ENCODE measurements around the gene RFX6. TPM values are rescaled to one million over a fixed set of nuclear protein-coding genes. Genes with fewer than 3 reads are reported as not detected.

The RFX6 gene
- total RNA-seq, 1 experiment from 2014 or later = 1.3 TPM

DNA sequence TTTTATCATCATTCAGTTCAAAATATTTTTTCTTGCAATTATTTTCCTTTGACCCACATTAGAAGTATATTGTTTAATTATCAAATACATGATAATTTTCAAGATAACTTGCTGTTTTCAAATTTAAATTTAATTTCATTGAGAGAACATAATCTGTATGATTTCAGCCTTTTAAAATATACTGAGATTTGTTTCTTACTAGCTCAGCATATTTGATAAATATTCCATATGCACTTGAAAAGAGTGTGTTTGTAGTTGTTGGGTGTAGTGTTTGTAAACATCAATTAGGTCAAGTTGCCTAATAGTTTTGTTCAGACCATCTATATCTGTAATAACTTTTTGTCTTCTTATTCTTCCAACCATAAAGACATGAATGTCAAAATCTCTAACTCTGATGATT lies 19.0 kb upstream of the RFX6 start:
- Histone ChIP-seq H3K27me3 (replicated peaks; ENCODE audit: control insufficient read depth, insufficient read depth, low read length) (no peaks in the 10 kb centered on the region), H3K36me3 (ENCODE audit: control insufficient read depth, insufficient read depth, low read length) (no peaks in the 10 kb centered on the region), H3K4me1 (no peaks in the 10 kb centered on the region), H3K4me3 (ENCODE audit: low read depth, low read length) (no peak overlapping the region), H3K9me3 (peaks cover 22% of the 10 kb centered on the region)
- H3K4me1 Mint-ChIP-seq (ENCODE audit: low read depth, unreplicated experiment) = no peaks in the 10 kb centered on the region
- no peak overlapping the region for H3K27ac Mint-ChIP-seq (ENCODE audit: unreplicated experiment)
- TF ChIP-seq, protein P1, sequence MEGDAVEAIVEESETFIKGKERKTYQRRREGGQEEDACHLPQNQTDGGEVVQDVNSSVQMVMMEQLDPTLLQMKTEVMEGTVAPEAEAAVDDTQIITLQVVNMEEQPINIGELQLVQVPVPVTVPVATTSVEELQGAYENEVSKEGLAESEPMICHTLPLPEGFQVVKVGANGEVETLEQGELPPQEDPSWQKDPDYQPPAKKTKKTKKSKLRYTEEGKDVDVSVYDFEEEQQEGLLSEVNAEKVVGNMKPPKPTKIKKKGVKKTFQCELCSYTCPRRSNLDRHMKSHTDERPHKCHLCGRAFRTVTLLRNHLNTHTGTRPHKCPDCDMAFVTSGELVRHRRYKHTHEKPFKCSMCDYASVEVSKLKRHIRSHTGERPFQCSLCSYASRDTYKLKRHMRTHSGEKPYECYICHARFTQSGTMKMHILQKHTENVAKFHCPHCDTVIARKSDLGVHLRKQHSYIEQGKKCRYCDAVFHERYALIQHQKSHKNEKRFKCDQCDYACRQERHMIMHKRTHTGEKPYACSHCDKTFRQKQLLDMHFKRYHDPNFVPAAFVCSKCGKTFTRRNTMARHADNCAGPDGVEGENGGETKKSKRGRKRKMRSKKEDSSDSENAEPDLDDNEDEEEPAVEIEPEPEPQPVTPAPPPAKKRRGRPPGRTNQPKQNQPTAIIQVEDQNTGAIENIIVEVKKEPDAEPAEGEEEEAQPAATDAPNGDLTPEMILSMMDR (IDR thresholded peaks at IDR 0.05; ENCODE audit: insufficient read depth in 1 of 2, low read depth in 1 of 2, low read length in 1 of 2, severe bottlenecking in 1 of 2, unreplicated experiment in 1 of 2) = no peak
- DNase-seq = no peak
- H3K27me3 Mint-ChIP-seq (ENCODE audit: insufficient read depth, unreplicated experiment) = no peaks in the 10 kb centered on the region
- intact Hi-C loops (cut with micrococcal nuclease; ENCODE audit: unreplicated experiment) = no loop called here
- POLR2A ChIA-PET = no interaction called here
- no peaks in the 10 kb centered on the region for H3K36me3 Mint-ChIP-seq (ENCODE audit: insufficient read depth, unreplicated experiment)
- H3K4me3 Mint-ChIP-seq (ENCODE audit: unreplicated experiment) = no peak overlapping the region
- peaks cover 26% of the 10 kb centered on the region for H3K9me3 Mint-ChIP-seq (ENCODE audit: unreplicated experiment)
- no TSS peak for BruUV-seq (replicated peaks)
- CTCF ChIA-PET = no interaction called here

DNA sequence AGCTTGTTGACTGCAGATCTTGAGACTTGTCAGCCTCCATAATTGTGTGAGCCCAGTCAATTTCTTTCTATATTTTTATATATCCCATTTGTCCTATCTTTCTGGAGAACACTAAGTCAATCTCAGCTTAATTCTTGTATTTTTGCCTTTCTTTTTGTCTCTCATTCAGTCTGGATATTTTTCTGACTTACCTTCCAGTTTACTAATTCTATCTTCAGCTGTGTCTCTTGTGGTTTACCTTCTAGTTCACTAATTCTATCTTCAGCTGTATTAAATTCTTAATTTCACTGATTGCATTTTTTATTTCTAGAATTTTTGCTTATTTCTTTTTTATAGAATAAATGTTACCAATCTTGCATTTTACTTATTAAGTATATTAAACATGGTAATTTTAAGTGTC lies 17.8 kb upstream of the RFX6 start:
- CTCF ChIA-PET = no interaction called here
- H3K4me3 Mint-ChIP-seq (ENCODE audit: unreplicated experiment) = no peak overlapping the region

DNA sequence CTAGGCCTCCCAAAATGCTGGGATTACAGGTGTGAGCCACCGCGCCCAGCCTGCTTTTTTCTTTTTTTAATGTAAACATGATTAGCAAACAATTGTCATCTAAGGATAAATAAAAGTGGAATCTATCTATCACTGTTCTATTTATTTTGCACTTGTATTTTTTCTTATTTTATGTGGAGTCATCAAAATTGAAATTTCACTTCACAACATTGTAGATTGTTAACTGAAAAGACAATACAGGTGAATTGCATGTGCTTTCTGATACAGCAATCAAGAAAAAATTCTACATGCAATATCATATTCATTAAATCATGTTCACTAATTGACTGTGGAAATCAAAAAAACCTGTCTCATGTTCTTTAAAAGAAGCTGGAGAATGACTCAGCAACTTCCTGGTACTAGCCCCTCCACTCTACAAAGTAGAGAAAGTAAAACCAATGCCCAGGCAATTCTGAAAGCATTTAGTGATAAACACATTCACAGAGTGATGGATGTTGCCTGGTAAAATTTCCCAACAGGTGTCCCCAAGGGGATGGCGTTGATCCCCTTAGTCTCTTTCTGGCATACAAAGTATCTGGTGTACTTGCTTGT lies 10.7 kb upstream of the RFX6 start:
- Histone ChIP-seq H3K36me3 (ENCODE audit: control insufficient read depth, insufficient read depth, low read length) (no peaks in the 10 kb centered on the region), H3K4me3 (ENCODE audit: low read depth, low read length) (no peak overlapping the region), H3K4me1 (no peaks in the 10 kb centered on the region), H3K27me3 (replicated peaks; ENCODE audit: control insufficient read depth, insufficient read depth, low read length) (no peaks in the 10 kb centered on the region), H3K9me3 (no peaks in the 10 kb centered on the region)
- Mint-ChIP-seq H3K9me3 (ENCODE audit: unreplicated experiment) (no peaks in the 10 kb centered on the region), H3K27ac (ENCODE audit: unreplicated experiment) (no peak overlapping the region), H3K4me3 (ENCODE audit: unreplicated experiment) (no peak overlapping the region), H3K4me1 (ENCODE audit: low read depth, unreplicated experiment) (no peaks in the 10 kb centered on the region), H3K36me3 (ENCODE audit: insufficient read depth, unreplicated experiment) (no peaks in the 10 kb centered on the region), H3K27me3 (ENCODE audit: insufficient read depth, unreplicated experiment) (no peaks in the 10 kb centered on the region)
- ChIA-PET CTCF (no interaction called here), POLR2A (no interaction called here)
- TF ChIP-seq, protein P1 (IDR thresholded peaks at IDR 0.05; ENCODE audit: insufficient read depth in 1 of 2, low read depth in 1 of 2, low read length in 1 of 2, severe bottlenecking in 1 of 2, unreplicated experiment in 1 of 2) = no peak
- no TSS peak for BruUV-seq (replicated peaks)
- intact Hi-C loops (cut with micrococcal nuclease; ENCODE audit: unreplicated experiment) = no loop called here
- no peak for DNase-seq

More for the DNA sequence above, 17.8 kb upstream of the RFX6 start:
- peaks cover 16% of the 10 kb centered on the region for H3K9me3 Mint-ChIP-seq (ENCODE audit: unreplicated experiment)
- no peaks in the 10 kb centered on the region for H3K27me3 Mint-ChIP-seq (ENCODE audit: insufficient read depth, unreplicated experiment)
- POLR2A ChIA-PET = no interaction called here
- TF ChIP-seq, protein P1 (IDR thresholded peaks at IDR 0.05; ENCODE audit: insufficient read depth in 1 of 2, low read depth in 1 of 2, low read length in 1 of 2, severe bottlenecking in 1 of 2, unreplicated experiment in 1 of 2) = no peak
- no peaks in the 10 kb centered on the region for H3K36me3 Mint-ChIP-seq (ENCODE audit: insufficient read depth, unreplicated experiment)
- intact Hi-C loops (cut with micrococcal nuclease; ENCODE audit: unreplicated experiment) = no loop called here
- Histone ChIP-seq H3K27me3 (replicated peaks; ENCODE audit: control insufficient read depth, insufficient read depth, low read length) (no peaks in the 10 kb centered on the region), H3K4me1 (no peaks in the 10 kb centered on the region), H3K4me3 (ENCODE audit: low read depth, low read length) (no peak overlapping the region), H3K36me3 (ENCODE audit: control insufficient read depth, insufficient read depth, low read length) (no peaks in the 10 kb centered on the region), H3K9me3 (peaks cover 21% of the 10 kb centered on the region)
- BruUV-seq (replicated peaks) = no TSS peak
- no peaks in the 10 kb centered on the region for H3K4me1 Mint-ChIP-seq (ENCODE audit: low read depth, unreplicated experiment)
- H3K27ac Mint-ChIP-seq (ENCODE audit: unreplicated experiment) = no peak overlapping the region
- DNase-seq = no peak

Measured in Caco-2 (cell line).